ENCODE data around the gene TIMELESS. TPM values are rescaled to one million over a fixed set of nuclear protein-coding genes. Genes with fewer than 3 reads are reported as not detected.

The TIMELESS gene
- total and polyA plus RNA-seq, 10 of the 15 experiments (the other 5 are each of a cell fraction or from before 2014, with no cell fraction given), result 5.8 to 57.8 (median 31.8) TPM

GRCh38 chr12:56375598-56376434, 73.4 kb downstream of the TIMELESS start:
- Histone ChIP-seq H3K27me3 (replicated peaks in 1 of 2; ENCODE audit: control insufficient read depth in 2 of 2, insufficient read depth in 2 of 2, low read length in 1 of 2) (no peaks in the 10 kb centered on the region), H3K9me3 (replicated peaks; ENCODE audit: control insufficient read depth, insufficient read depth, low read length) (no peaks in the 10 kb centered on the region), H4K20me1 (ENCODE audit: control insufficient read depth, insufficient read depth) (no peaks in the 10 kb centered on the region), H3K4me3 (peak overlapping the region; percentile 45; the same call in 1 of the 2 replicates), H3K27ac (ENCODE audit: control insufficient read depth, insufficient read depth) (peak overlapping the region; percentile 83), H3K4me1 (ENCODE audit: control insufficient read depth, insufficient read depth, low read length) (peaks cover 36% of the 10 kb centered on the region), H3K9ac (ENCODE audit: control insufficient read depth, insufficient read depth, low read length) (peak overlapping the region; percentile 43), H2AFZ (ENCODE audit: control insufficient read depth, low read depth, low read length) (peak overlapping the region; percentile 78), H3K4me2 (ENCODE audit: control insufficient read depth, insufficient read depth) (peak overlapping the region; percentile 73), H3K36me3 (ENCODE audit: control insufficient read depth in 2 of 2, insufficient read depth in 2 of 2, low read length in 1 of 2) (no peaks in the 10 kb centered on the region), H3K79me2 (ENCODE audit: control insufficient read depth, insufficient read depth, low read length) (no peaks in the 10 kb centered on the region)
- no peak for DNase-seq (ENCODE audit: low read depth, low spot score)
- intact Hi-C loops (cut with micrococcal nuclease; ENCODE audit: unreplicated experiment) (no loop called here), in situ Hi-C loops (cut with MboI) (no loop called here)
- RAD21 ChIA-PET (ENCODE audit: unreplicated experiment), result interaction anchor here (1.1 to 4.9 kb wide), 6 partner anchors 10 to 88 kb away, joined by 3 to 60 read pairs (median 4); partner anchors contain the start of genes IL23A and STAT2
- POLR2A ChIA-PET, result interaction anchor here (0.6 to 4.0 kb wide), 10 partner anchors 10 to 1077 kb away, joined by 3 to 54 read pairs (median 5); partner anchors contain the start of genes APOF, CNPY2, RNF41 and STAT2
- CTCF ChIA-PET, result interaction anchor here (1.0 to 4.2 kb wide), 6 partner anchors 15 to 88 kb away, joined by 3 to 28 read pairs (median 12); partner anchors contain the start of genes STAT2 and TIMELESS
- SMC1A ChIA-PET (ENCODE audit: uncharacterized antibody, unreplicated experiment), result interaction anchor here (1.2 to 6.2 kb wide), 8 partner anchors 10 to 88 kb away, joined by 3 to 58 read pairs (median 6); partner anchors contain the start of genes CNPY2, IL23A and STAT2
- 6% methylated on average over 9 of the region's 11 CpGs for WGBS (ENCODE audit: insufficient coverage, insufficient replicate concordance, low lambda C conversion rate, missing lambda C conversion rate)
- no TSS peak for BruUV-seq (replicated peaks)
- FAIRE-seq, result peak; percentile 72
- ATAC-seq, result peak; percentile 93
- TF ChIP-seq SMARCA5 (IDR thresholded peaks at IDR 0.05) (no peak), ATF7 (IDR thresholded peaks at IDR 0.05; ENCODE audit: low read depth) (peak; percentile 49), IKZF2 (IDR thresholded peaks at IDR 0.05) (peak; percentile 35 to 61; a peak in 3 of 4 replicates), POU2F2 (IDR thresholded peaks at IDR 0.05; ENCODE audit: borderline replicate concordance, low read depth, low read length) (no peak), USF1 (IDR thresholded peaks at IDR 0.05; ENCODE audit: borderline replicate concordance, extremely low read length, insufficient read depth, low read depth, low read length) (no peak), E2F4 (IDR thresholded peaks at IDR 0.05; ENCODE audit: low read depth, low read length) (no peak), PBX3 (IDR thresholded peaks at IDR 0.05; ENCODE audit: insufficient replicate concordance, low read depth, low read length) (no peak), TAF1 (IDR thresholded peaks at IDR 0.05; ENCODE audit: borderline replicate concordance, low read depth, low read length) (peak; percentile 20; the same call in 1 of the 2 replicates), ZBTB4 (CRISPR knock-in tag; IDR thresholded peaks at IDR 0.05) (no peak), ZNF384 (IDR thresholded peaks at IDR 0.05; ENCODE audit: borderline replicate concordance, low read depth, low read length) (peak; percentile 94), MXI1 (IDR thresholded peaks at IDR 0.05; ENCODE audit: low read depth, low read length) (no peak), TBL1XR1 (IDR thresholded peaks at IDR 0.05; ENCODE audit: low read depth, low read length) (no peak), NR2F1 (conservative IDR thresholded peaks at IDR 0.05) (no peak), NFXL1 (IDR thresholded peaks at IDR 0.05; ENCODE audit: borderline replicate concordance) (no peak)

All from GM12878 (cell line).